Fibroblast of mammary gland (primary cell): ENCODE results near the gene DUS1L.

Source experiments
- DNase-seq: peaks from one replicate; pipeline ENCODE4 v3.0.0-alpha.2; 2010; ENCODE audit warnings: low read depth
- H3K4me3 ChIP-seq: 2 replicates; pipeline ENCODE4 v1.5.1; 2011; ENCODE audit warnings: low read depth, mild to moderate bottlenecking, low read length, moderate library complexity; ENCODE audit not compliant: control insufficient read depth
- CTCF ChIP-seq: conservative IDR thresholded peaks from 2 replicates; pipeline ENCODE4 v1.5.1; 2011; ENCODE audit warnings: low read depth, low read length, inconsistent platforms; ENCODE audit not compliant: control insufficient read depth, insufficient read depth

DUS1L gene

GRCh38 chr17:82086941-82087906 is 21.6 kb upstream of the DUS1L start:
- TF ChIP-seq CTCF, result no peak
- H3K4me3 ChIP-seq, result no peak overlapping the region
- DNase-seq, result no peak

- TF ChIP-seq CTCF, result no peak
- DNase-seq, result no peak
- no peak overlapping the region for H3K4me3 ChIP-seq
These were observed 20.5 kb upstream of the DUS1L start for GRCh38 chr17:82085931-82086764.

GRCh38 chr17:82085031-82085861 is 19.6 kb upstream of the DUS1L start:
- H3K4me3 ChIP-seq, result no peak overlapping the region
- TF ChIP-seq CTCF, result no peak
- no peak for DNase-seq

GRCh38 chr17:82084373-82085030 is 18.9 kb upstream of the DUS1L start:
- DNase-seq, result no peak

GRCh38 chr17:82083533-82084359 is 18.1 kb upstream of the DUS1L start:
- no peak for TF ChIP-seq CTCF
- no peak overlapping the region for H3K4me3 ChIP-seq
- DNase-seq, result no peak

More at GRCh38 chr17:82084373-82085030, 18.9 kb upstream of the DUS1L start:
- H3K4me3 ChIP-seq, result no peak overlapping the region
- no peak for TF ChIP-seq CTCF
